Bronchial smooth muscle cell (primary cell): ENCODE results near the gene AGRP. TPM values are rescaled to one million over a fixed set of nuclear protein-coding genes. Genes with fewer than 3 reads are reported as not detected.

ENCODE experiments used
- total RNA-seq: library from RNA; depleted of rRNA; stranded (reverse); fragments of >200 nt; gene quantifications from 2 replicates; pipeline ENCODE4 v1.2.1, GENCODE V29; 2014

The AGRP gene, protein sequence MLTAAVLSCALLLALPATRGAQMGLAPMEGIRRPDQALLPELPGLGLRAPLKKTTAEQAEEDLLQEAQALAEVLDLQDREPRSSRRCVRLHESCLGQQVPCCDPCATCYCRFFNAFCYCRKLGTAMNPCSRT
- not detected in 2 replicates for total RNA-seq

DNA sequence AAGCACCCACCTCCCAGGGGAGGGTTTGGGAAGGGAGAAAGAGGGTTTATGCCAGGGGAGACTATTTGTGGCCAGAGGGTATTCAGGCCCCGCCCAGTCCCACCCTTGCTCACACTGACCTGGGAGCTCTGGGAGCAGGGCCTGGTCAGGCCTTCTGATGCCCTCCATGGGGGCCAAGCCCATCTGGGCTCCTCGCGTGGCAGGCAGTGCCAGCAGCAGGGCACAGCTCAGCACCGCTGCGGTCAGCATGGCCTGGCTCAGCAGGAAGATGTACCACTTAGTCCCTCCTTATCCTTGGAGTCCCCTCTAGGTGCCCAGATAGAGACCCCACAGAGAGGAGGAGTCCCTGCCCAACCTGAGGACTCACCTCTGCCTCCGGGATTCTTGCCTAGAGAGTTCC is at the start of gene AGRP:
TSS of gene AGRP (minus strand) at position 398 of the 400 bp plus-strand sequence. CDS start at position 249, 149 bp downstream.

DNA sequence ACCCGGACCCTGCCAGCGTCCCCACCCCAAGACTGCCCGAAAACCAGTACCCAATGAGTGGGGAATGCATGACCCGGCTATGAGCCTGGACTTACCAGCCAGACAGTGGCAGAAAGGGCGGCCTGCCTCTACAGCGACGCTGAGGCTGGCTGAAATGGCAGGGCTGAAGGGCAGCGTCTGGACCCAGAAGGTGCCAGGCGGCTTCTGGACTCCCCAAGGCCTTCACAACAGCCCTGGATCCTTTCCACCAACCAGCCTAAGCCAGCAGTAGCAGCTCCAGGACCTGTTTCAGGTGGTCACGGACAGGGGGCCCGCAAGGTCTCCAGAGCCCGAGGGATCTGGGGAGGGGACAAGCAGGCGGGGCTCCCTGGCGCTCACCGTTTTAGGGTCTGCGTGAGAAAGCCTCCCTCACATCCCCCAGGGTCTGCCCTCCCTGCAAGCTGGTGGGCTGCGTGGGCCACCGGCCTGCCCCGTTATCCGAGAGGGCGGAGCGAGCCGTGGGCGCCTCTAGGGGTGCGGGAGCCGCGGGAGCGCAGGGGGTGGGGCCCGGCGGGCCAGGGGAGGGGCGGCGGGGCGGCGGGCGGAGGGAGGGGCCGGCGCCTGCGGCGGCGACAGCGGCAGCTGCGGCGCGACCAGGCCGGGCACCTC is 45.0 kb upstream of the AGRP start, which contains the start of gene RIPOR1:
TSS of gene RIPOR1 (plus strand) at position 608 of the 648 bp plus-strand sequence. CDS start 9,618 bp downstream, outside the sequence.

DNA sequence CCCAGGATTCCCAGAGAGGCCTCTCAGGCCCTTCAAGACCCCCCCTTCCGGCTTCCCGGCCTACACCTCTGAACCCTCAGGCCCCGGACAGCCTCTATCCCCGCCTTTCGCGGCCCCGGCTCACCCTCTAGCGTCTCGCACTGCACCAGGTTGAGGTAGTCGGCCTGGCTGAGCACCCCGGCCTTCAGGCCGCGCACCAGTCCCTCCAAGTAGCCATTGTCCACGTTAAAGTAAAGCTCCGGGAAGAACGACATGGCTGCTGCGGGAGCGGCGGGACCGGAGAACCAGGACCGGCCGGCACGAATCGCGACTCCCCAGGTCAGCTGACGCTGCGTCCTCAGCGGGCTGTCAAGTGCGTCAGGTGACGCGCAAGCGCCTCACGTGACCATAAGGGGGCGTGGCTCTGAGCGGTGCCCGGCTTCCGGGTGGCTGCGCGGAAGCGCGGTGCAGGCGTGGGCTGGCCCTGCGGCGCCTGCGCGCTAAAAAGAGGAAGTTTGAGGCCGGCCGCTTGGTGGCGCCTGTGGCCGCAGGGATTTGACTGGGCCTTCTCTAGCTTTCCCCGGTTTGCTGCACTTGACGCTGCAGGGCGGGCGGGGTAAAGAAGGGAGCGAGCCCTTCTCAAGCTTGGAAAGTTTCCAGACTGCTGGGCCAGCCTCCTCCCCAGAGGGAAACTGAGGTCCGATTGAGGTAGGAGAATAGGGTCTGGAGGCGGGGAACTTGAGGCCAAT is 2.4 kb downstream of the AGRP start, which contains the start of gene ATP6V0D1:
TSS of gene ATP6V0D1 (minus strand) at position 325 of the 728 bp plus-strand sequence. CDS start at position 254, 71 bp downstream.

Other genes starting within 250 kb of the AGRP start
- gene FHOD1, start 236.1 kb downstream of the AGRP start, total RNA-seq = 4.9 and 8.2 TPM in 2 replicates
- gene SLC9A5, start 234.6 kb downstream of the AGRP start, total RNA-seq = 1.1 and 2.2 TPM in 2 replicates
- 11.2 and 34.4 TPM in 2 replicates for gene PLEKHG4, start 204.0 kb downstream of the AGRP start, total RNA-seq
- not detected in 2 replicates for gene KCTD19, start 156.8 kb downstream of the AGRP start, total RNA-seq
- gene LRRC36, start 156.7 kb downstream of the AGRP start, total RNA-seq = 0.32 TPM in 1 of 2 replicates, not detected in the other
- gene TPPP3, start 90.0 kb downstream of the AGRP start, total RNA-seq = 2.0 and 8.4 TPM in 2 replicates
- gene ZDHHC1, start 67.1 kb downstream of the AGRP start, total RNA-seq = 5.3 and 5.7 TPM in 2 replicates
- 0.60 TPM in 1 of 2 replicates, not detected in the other for gene HSD11B2, start 52.4 kb downstream of the AGRP start, total RNA-seq
- gene ATP6V0D1, start 2.4 kb downstream of the AGRP start, total RNA-seq = 105 and 129 TPM in 2 replicates
- 21.6 and 35.9 TPM in 2 replicates for gene RIPOR1, start 45.3 kb upstream of the AGRP start, total RNA-seq
- gene CTCF, start 79.0 kb upstream of the AGRP start, total RNA-seq = 14.0 and 16.4 TPM in 2 replicates
- gene CARMIL2, start 161.6 kb upstream of the AGRP start, total RNA-seq = 0.09 and 0.32 TPM in 2 replicates
- gene ACD, start 176.7 kb upstream of the AGRP start, total RNA-seq = 9.9 and 10.6 TPM in 2 replicates
- gene PARD6A, start 177.4 kb upstream of the AGRP start, total RNA-seq = 0.47 and 0.86 TPM in 2 replicates
- gene ENKD1, start 183.2 kb upstream of the AGRP start, total RNA-seq = 12.6 and 20.5 TPM in 2 replicates
- 3.3 and 3.9 TPM in 2 replicates for gene C16orf86, start 183.3 kb upstream of the AGRP start, total RNA-seq
- gene GFOD2, start 235.8 kb upstream of the AGRP start, total RNA-seq = 12.9 and 16.7 TPM in 2 replicates